ENCODE data around the gene REV1. TPM values are rescaled to one million over a fixed set of nuclear protein-coding genes. Genes with fewer than 3 reads are reported as not detected.

REV1 gene
- total and polyA plus RNA-seq, 2 experiments from 2014 or later: 32.9 to 46.7 TPM

GRCh38 chr2:99425022-99425421 lies 64.8 kb downstream of the REV1 start:
- peaks cover 72% of the 10 kb centered on the region for H3K36me3 Mint-ChIP-seq (ENCODE audit: low read depth)
- Histone ChIP-seq H3K27ac (ENCODE audit: low read depth) (no peak overlapping the region), H3K79me2 (replicated peaks; ENCODE audit: insufficient read depth) (peaks cover 10% of the 10 kb centered on the region; the same call in 1 of the 2 replicates), H3K4me3 (no peak overlapping the region), H3K36me3 (ENCODE audit: insufficient read depth) (peaks cover 21% of the 10 kb centered on the region), H2AFZ (no peak overlapping the region), H3K4me2 (no peak overlapping the region), H3K9me2 (ENCODE audit: insufficient read depth) (no peaks in the 10 kb centered on the region), H3F3A (replicated peaks; ENCODE audit: low read depth) (no peaks in the 10 kb centered on the region), H3K4me1 (ENCODE audit: insufficient read depth) (no peaks in the 10 kb centered on the region), H4K20me1 (replicated peaks; ENCODE audit: insufficient read depth) (peaks cover 2% of the 10 kb centered on the region; the same call in 1 of the 2 replicates), H3K27me3 (ENCODE audit: insufficient read depth) (no peaks in the 10 kb centered on the region)
- H3K4me1 Mint-ChIP-seq: no peaks in the 10 kb centered on the region
- H3K27ac Mint-ChIP-seq: no peak overlapping the region
- no peaks in the 10 kb centered on the region for H3K27me3 Mint-ChIP-seq (ENCODE audit: insufficient read depth, low read depth, poor library complexity)
- DNase-seq (ENCODE audit: low spot score) (no peak), ATAC-seq (no peak)
- H3K9me3 Mint-ChIP-seq: no peaks in the 10 kb centered on the region
- H3K4me3 Mint-ChIP-seq: no peak overlapping the region
- TF ChIP-seq ZNF331 (CRISPR knock-in tag; IDR thresholded peaks at IDR 0.05; ENCODE audit: low read depth) (no peak), JUNB (IDR thresholded peaks at IDR 0.05; ENCODE audit: unreplicated experiment) (no peak), CTCF (conservative IDR thresholded peaks at IDR 0.05; ENCODE audit: low read depth in 2 of 2) (no peak), REST (IDR thresholded peaks at IDR 0.05; ENCODE audit: unreplicated experiment) (no peak), ZNF114 (CRISPR knock-in tag; IDR thresholded peaks at IDR 0.05) (no peak), EZH2 (IDR thresholded peaks at IDR 0.05; ENCODE audit: low read depth, unreplicated experiment) (no peak), CREB1 (CRISPR knock-in tag; IDR thresholded peaks at IDR 0.05; ENCODE audit: low read depth) (no peak), EZH2phosphoT487 (IDR thresholded peaks at IDR 0.05; ENCODE audit: unreplicated experiment) (no peak), NANOG (IDR thresholded peaks at IDR 0.05; ENCODE audit: borderline replicate concordance) (no peak), STAT1 (IDR thresholded peaks at IDR 0.05; ENCODE audit: unreplicated experiment) (no peak), ZNF462 (CRISPR knock-in tag; IDR thresholded peaks at IDR 0.05) (no peak), POLR2AphosphoS5 (IDR thresholded peaks at IDR 0.05; ENCODE audit: low read depth) (no peak), ETS1 (IDR thresholded peaks at IDR 0.05) (no peak)

Measured in GM23338 (cell line).